ENCODE results near the gene FOXG1. TPM values are rescaled to one million over a fixed set of nuclear protein-coding genes. Genes with fewer than 3 reads are reported as not detected.

The FOXG1 gene
- total RNA-seq, result not detected

DNA sequence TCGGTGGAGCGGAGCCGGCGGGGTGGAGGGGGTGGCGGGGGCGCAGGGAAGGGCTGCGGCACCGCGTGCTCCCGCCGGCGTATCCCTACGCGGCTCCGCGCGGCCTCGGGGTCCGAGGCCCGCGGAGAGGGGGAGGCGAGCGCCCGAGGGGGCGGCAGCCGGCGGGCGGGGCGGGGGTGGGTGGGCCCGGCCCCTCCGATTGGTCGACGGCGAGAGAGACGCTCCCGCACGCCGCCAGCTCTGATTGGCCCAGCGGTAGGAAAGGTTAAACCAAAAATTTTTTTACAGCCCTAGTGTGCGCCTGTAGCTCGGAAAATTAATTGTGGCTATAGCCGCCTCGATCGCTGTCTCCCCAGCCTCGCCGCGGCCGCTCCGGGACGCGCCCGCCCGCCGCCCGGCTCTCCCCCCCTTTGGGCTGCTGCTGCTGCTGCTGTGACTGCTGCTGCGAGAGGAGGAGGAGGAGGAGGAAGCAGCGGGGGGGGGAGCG is at the start of gene FOXG1:
Gene FOXG1, plus strand, starts transcription at position 319 of the 487 bp plus-strand sequence. CDS start 493 bp downstream, outside the sequence.
- Histone ChIP-seq H3K4me3 (peak within 1 kb of the TSS in 1 of 2 donors; percentile 41), H3K27me3 (peaks cover 43 to 48% of the 10 kb centered on the region in 2 donors), H3K9me3 (peaks cover 0 to 9% of the 10 kb centered on the region in 2 donors), H3K4me1 (peaks cover 0 to 16% of the 10 kb centered on the region in 2 donors), H3K36me3 (no peaks in the 10 kb centered on the region), H3K27ac (no peak within 1 kb of the TSS)
- DNase-seq (ENCODE audit: low spot score), result no peak
- TF ChIP-seq, protein P1, sequence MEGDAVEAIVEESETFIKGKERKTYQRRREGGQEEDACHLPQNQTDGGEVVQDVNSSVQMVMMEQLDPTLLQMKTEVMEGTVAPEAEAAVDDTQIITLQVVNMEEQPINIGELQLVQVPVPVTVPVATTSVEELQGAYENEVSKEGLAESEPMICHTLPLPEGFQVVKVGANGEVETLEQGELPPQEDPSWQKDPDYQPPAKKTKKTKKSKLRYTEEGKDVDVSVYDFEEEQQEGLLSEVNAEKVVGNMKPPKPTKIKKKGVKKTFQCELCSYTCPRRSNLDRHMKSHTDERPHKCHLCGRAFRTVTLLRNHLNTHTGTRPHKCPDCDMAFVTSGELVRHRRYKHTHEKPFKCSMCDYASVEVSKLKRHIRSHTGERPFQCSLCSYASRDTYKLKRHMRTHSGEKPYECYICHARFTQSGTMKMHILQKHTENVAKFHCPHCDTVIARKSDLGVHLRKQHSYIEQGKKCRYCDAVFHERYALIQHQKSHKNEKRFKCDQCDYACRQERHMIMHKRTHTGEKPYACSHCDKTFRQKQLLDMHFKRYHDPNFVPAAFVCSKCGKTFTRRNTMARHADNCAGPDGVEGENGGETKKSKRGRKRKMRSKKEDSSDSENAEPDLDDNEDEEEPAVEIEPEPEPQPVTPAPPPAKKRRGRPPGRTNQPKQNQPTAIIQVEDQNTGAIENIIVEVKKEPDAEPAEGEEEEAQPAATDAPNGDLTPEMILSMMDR (IDR thresholded peaks at IDR 0.05), result no peak

DNA sequence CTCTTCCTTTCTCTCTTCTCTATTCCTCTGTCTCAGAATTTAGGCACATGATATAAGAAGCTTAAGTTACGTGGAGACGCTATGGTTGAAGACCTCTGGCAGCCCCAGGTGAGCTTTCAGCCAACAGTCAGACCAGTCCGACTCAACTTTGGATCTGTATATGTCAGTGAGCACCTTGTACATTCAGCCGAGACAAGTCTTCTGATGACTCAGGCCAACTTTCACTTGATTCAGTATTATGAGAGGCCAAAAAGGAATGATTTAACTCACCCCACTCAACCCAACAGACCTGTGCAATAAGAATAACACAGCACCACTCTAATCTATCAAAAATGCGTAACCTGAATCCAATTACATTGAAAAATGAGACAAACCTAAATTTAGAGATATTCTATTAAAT is 47.5 kb upstream of the FOXG1 start:
- no peaks in the 10 kb centered on the region for H3K4me1 ChIP-seq
- H3K36me3 ChIP-seq, result no peaks in the 10 kb centered on the region
- no peak for DNase-seq (ENCODE audit: low spot score)
- H3K27ac ChIP-seq, result no peak overlapping the region
- TF ChIP-seq, protein P1 (IDR thresholded peaks at IDR 0.05), result no peak
- H3K9me3 ChIP-seq, result no peaks in the 10 kb centered on the region
- H3K4me3 ChIP-seq, result no peak overlapping the region
- H3K27me3 ChIP-seq, result no peaks in the 10 kb centered on the region

DNA sequence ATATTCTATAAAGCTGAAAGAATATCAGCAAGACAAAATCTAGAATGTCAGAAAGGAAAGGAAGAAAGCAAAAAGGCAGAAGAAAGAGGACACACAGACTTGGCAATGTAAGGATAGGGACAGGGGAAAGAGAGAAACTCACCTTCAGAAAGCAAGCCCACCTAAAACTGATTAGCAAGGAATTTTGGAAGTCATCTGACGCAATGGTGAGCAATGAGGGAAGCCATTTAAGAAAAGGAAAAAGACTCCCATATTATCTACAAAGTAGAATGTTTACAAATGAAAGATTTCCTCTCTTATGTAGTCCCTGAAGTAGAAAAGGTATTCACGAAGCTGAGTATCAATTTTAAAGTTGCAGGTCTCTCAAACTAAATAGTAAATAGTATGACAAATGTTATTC is 35.2 kb upstream of the FOXG1 start:
- TF ChIP-seq, protein P1 (IDR thresholded peaks at IDR 0.05), result no peak
- DNase-seq (ENCODE audit: low spot score), result no peak
- Histone ChIP-seq H3K9me3 (peaks cover 0 to 7% of the 10 kb centered on the region in 2 donors), H3K36me3 (no peaks in the 10 kb centered on the region), H3K4me3 (no peak overlapping the region), H3K27ac (no peak overlapping the region), H3K27me3 (no peaks in the 10 kb centered on the region), H3K4me1 (no peaks in the 10 kb centered on the region)

DNA sequence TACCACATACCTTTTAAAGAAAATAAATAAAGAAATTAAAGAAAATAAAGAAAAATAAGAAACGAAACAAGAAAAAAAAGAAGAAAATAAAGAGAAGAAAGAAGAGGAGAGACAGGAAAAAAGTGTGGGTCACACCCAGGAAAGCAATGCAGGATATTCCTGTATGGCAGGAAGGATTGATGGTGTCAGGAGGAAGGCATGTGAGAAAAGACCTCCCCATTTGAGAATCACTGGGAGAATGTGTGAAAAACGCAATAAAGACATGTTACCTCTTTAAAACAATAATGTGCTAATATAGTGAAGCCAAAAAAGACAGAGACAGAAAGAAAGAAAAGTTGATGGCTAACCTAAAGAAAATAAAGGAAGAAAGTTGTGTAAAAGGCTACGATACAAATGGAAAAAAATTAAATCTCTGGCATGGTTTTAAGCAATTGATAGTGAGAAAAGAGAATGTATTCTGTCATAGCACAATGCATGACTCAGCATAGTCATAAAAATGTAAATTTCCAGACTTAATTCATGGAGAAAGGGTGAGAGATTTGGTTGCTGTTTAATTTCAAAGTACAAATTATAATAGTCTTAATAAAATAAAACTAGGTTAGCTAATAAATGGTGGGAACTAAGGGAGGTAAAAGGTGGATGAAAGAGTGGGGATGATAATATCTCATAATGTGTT is 24.3 kb upstream of the FOXG1 start:
- Histone ChIP-seq H3K36me3 (no peaks in the 10 kb centered on the region), H3K4me1 (no peaks in the 10 kb centered on the region), H3K4me3 (no peak overlapping the region), H3K27ac (no peak overlapping the region), H3K9me3 (peaks cover 0 to 4% of the 10 kb centered on the region in 2 donors), H3K27me3 (no peaks in the 10 kb centered on the region)
- TF ChIP-seq, protein P1 (IDR thresholded peaks at IDR 0.05), result no peak
- no peak for DNase-seq (ENCODE audit: low spot score)

DNA sequence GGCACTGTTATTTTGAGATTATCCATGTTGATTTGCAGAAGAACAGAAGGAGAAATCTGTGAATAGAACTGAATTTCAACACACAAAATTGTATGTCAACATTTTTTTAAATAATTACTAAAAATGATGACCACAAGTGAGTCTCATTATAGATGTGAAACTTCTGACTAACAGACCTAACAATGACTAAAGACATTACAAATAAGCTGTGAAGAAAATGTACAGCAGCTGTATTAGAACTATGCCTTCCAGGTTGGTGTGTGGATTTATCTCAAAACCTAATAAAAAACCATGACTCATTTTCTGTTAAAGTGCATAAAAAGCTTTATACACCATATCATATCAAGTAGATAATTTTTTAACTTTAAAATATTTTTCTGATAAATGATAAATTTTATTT is 22.5 kb upstream of the FOXG1 start:
- no peaks in the 10 kb centered on the region for H3K4me1 ChIP-seq
- no peaks in the 10 kb centered on the region for H3K27me3 ChIP-seq
- H3K27ac ChIP-seq, result no peak overlapping the region
- no peak for DNase-seq (ENCODE audit: low spot score)
- peaks cover 0 to 6% of the 10 kb centered on the region in 2 donors for H3K9me3 ChIP-seq
- H3K4me3 ChIP-seq, result no peak overlapping the region
- no peaks in the 10 kb centered on the region for H3K36me3 ChIP-seq
- TF ChIP-seq, protein P1 (IDR thresholded peaks at IDR 0.05), result no peak

Data from right atrium auricular region (tissue), 2 donors.